Gastroesophageal sphincter (tissue), 3 donors: ENCODE data around the gene SFPQ.

Source experiments
- CTCF ChIP-seq, 4 experiments: fragments of 200-600 bp in 2 of 4; fragments of 450-650 bp in 2 of 4; sonication (generic) in 1 of 4; IDR thresholded peaks; one replicate each; pipeline ENCODE4 v1.5.1; 2017 to 2019; ENCODE audit warnings: antibody characterized with exemption in 4 of 4, mild to moderate bottlenecking in 2 of 4, moderate library complexity in 2 of 4
- EP300 ChIP-seq: sonication (generic); formaldehyde crosslinking; IDR thresholded peaks from one replicate; pipeline ENCODE4 v1.6.1; 2017; ENCODE audit warnings: antibody characterized with exemption, mild to moderate bottlenecking
- POLR2A ChIP-seq, 2 donors: fragments of 450-650 bp; IDR thresholded peaks; one replicate each; pipeline ENCODE4 v1.6.1; 2017; ENCODE audit warnings: antibody characterized with exemption in 2 of 2, mild to moderate bottlenecking in 2 of 2, moderate library complexity in 1 of 2
- POLR2AphosphoS5 ChIP-seq: sonication (generic); formaldehyde crosslinking; IDR thresholded peaks from one replicate; pipeline ENCODE4 v1.6.1; 2017; ENCODE audit warnings: antibody characterized with exemption

- TF ChIP-seq EP300 (no peak), CTCF (IDR thresholded peaks at IDR 0.05) (no peak), POLR2A (IDR thresholded peaks at IDR 0.05) (no peak), POLR2AphosphoS5 (no peak)
Observed at GRCh38 chr1:35184495-35185199, 8.3 kb downstream of the SFPQ start.
